Measurements from ENCODE around the gene UNC79. TPM values are rescaled to one million over a fixed set of nuclear protein-coding genes. Genes with fewer than 3 reads are reported as not detected.

Gene UNC79
- total and polyA plus RNA-seq, 4 donors: 0.03 to 0.94 (median 0.14) TPM

GRCh38 chr14:93566065-93566693 lies 135.4 kb downstream of the UNC79 start:
- Histone ChIP-seq H3K4me3 (no peak overlapping the region), H3K27ac (ENCODE audit: low read depth in 1 of 2, low read length in 1 of 2) (no peak overlapping the region), H3K4me1 (ENCODE audit: control insufficient read depth in 5 of 5, insufficient read depth in 5 of 5, low read length in 5 of 5) (no peaks in the 10 kb centered on the region), H3K27me3 (ENCODE audit: control insufficient read depth in 3 of 3, insufficient read depth in 3 of 3, low read length in 2 of 3) (no peaks in the 10 kb centered on the region), H3K9ac (ENCODE audit: insufficient read depth in 1 of 2, low read length in 2 of 2) (no peak overlapping the region), H3K36me3 (ENCODE audit: control insufficient read depth in 4 of 4, insufficient read depth in 4 of 4, low read length in 4 of 4) (no peaks in the 10 kb centered on the region), H3K9me3 (ENCODE audit: control insufficient read depth in 4 of 4, insufficient read depth in 3 of 4, low read length in 3 of 4) (no peaks in the 10 kb centered on the region)
- DNase-seq (peak in 1 of 3 donors; percentile 3), ATAC-seq (ENCODE audit: insufficient read depth, low FRiP score) (no peak)
- TF ChIP-seq CTCF (IDR thresholded peaks at IDR 0.05; ENCODE audit: control extremely low read depth, extremely low read depth): no peak
- WGBS, 2 donors: 87 to 90% methylated on average over 10 of the region's 10 CpGs

- no peak for TF ChIP-seq CTCF (IDR thresholded peaks at IDR 0.05; ENCODE audit: control extremely low read depth, extremely low read depth)
- WGBS, 2 donors: 74 to 86% methylated on average over 5 of the region's 5 CpGs
- H3K36me3 ChIP-seq (ENCODE audit: control insufficient read depth in 4 of 4, insufficient read depth in 4 of 4, low read length in 4 of 4): no peaks in the 10 kb centered on the region
- no peaks in the 10 kb centered on the region for H3K27me3 ChIP-seq (ENCODE audit: control insufficient read depth in 3 of 3, insufficient read depth in 3 of 3, low read length in 2 of 3)
- DNase-seq (no peak), ATAC-seq (ENCODE audit: insufficient read depth, low FRiP score) (no peak)
- H3K9me3 ChIP-seq (ENCODE audit: control insufficient read depth in 4 of 4, insufficient read depth in 3 of 4, low read length in 3 of 4): no peaks in the 10 kb centered on the region
- no peaks in the 10 kb centered on the region for H3K4me1 ChIP-seq (ENCODE audit: control insufficient read depth in 5 of 5, insufficient read depth in 5 of 5, low read length in 5 of 5)
- H3K27ac ChIP-seq (ENCODE audit: low read depth in 1 of 2, low read length in 1 of 2): no peak overlapping the region
- H3K9ac ChIP-seq (ENCODE audit: insufficient read depth in 1 of 2, low read length in 2 of 2): no peak overlapping the region
- no peak overlapping the region for H3K4me3 ChIP-seq
Measured at GRCh38 chr14:93571275-93571674, 140.5 kb downstream of the UNC79 start.

- Histone ChIP-seq H3K4me1 (ENCODE audit: control insufficient read depth in 5 of 5, insufficient read depth in 5 of 5, low read length in 5 of 5) (no peaks in the 10 kb centered on the region), H3K27ac (ENCODE audit: low read depth in 1 of 2, low read length in 1 of 2) (no peak overlapping the region), H3K27me3 (ENCODE audit: control insufficient read depth in 3 of 3, insufficient read depth in 3 of 3, low read length in 2 of 3) (no peaks in the 10 kb centered on the region), H3K9me3 (ENCODE audit: control insufficient read depth in 4 of 4, insufficient read depth in 3 of 4, low read length in 3 of 4) (no peaks in the 10 kb centered on the region), H3K9ac (ENCODE audit: insufficient read depth in 1 of 2, low read length in 2 of 2) (no peak overlapping the region), H3K36me3 (ENCODE audit: control insufficient read depth in 4 of 4, insufficient read depth in 4 of 4, low read length in 4 of 4) (no peaks in the 10 kb centered on the region), H3K4me3 (no peak overlapping the region)
- 83 to 88% methylated on average over 3 of the region's 3 CpGs for WGBS, 2 donors
- DNase-seq (no peak), ATAC-seq (ENCODE audit: insufficient read depth, low FRiP score) (no peak)
- TF ChIP-seq CTCF (IDR thresholded peaks at IDR 0.05; ENCODE audit: control extremely low read depth, extremely low read depth): no peak
Measured at GRCh38 chr14:93579178-93579577, 148.4 kb downstream of the UNC79 start.

GRCh38 chr14:93582516-93582915 lies 151.8 kb downstream of the UNC79 start:
- Histone ChIP-seq H3K27me3 (ENCODE audit: control insufficient read depth in 3 of 3, insufficient read depth in 3 of 3, low read length in 2 of 3) (no peaks in the 10 kb centered on the region), H3K4me1 (ENCODE audit: control insufficient read depth in 5 of 5, insufficient read depth in 5 of 5, low read length in 5 of 5) (no peaks in the 10 kb centered on the region), H3K9ac (ENCODE audit: insufficient read depth in 1 of 2, low read length in 2 of 2) (no peak overlapping the region), H3K9me3 (ENCODE audit: control insufficient read depth in 4 of 4, insufficient read depth in 3 of 4, low read length in 3 of 4) (no peaks in the 10 kb centered on the region), H3K4me3 (no peak overlapping the region), H3K27ac (ENCODE audit: low read depth in 1 of 2, low read length in 1 of 2) (no peak overlapping the region), H3K36me3 (ENCODE audit: control insufficient read depth in 4 of 4, insufficient read depth in 4 of 4, low read length in 4 of 4) (no peaks in the 10 kb centered on the region)
- TF ChIP-seq CTCF (IDR thresholded peaks at IDR 0.05; ENCODE audit: control extremely low read depth, extremely low read depth): no peak
- DNase-seq (no peak), ATAC-seq (ENCODE audit: insufficient read depth, low FRiP score) (no peak)
- 81 to 87% methylated on average over 10 of the region's 10 CpGs for WGBS, 2 donors

Measured in lung (tissue), 12 donors.